HG02588 (cell line): ENCODE results near the gene ZNRF3.
"Not testable (repeated sequence)": the region's sequence is repeated elsewhere in the genome, so short reads cannot be mapped to it uniquely, and the experiment has no call there.

ENCODE experiments used
- ATAC-seq: cut with Tn5 transposase; IDR thresholded peaks from one replicate; pipeline ENCODE4 v1.9.1; 2021; ENCODE audit warnings: mild to moderate bottlenecking, moderate library complexity; ENCODE audit not compliant: unreplicated experiment

ZNRF3 gene

DNA sequence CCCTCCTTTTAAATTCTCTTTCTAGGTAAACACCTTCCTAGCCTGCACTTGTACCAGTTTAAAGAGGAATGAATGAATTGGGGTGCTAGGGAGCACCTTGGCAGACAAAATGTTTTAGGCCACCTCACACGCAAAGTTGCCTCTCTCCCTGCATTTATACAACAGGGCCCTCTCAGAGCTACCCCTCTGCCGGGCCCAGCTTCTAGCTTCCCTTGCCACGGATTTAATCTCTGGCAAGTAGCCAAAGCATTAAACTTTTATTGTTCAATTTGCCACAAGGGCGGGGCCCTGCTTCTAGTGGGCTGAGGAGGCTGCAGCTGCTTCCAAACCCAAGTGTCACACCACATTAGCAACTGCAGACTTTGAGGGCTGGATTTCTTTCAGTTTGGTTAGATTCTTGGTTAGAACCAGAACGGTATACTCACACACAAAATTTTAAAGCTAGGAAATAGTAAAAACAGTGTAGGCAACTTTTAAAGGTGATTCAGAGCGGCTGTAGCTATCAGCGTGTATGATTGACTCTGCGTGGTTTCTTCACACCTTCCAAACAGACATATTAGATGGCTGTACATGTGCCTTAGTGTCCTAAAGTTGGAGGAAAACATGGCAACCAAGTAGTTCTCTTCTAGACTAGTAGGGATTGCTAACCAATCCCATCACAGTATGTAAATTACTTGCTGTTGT, 196.0 kb downstream of the ZNRF3 start:
- no peak for ATAC-seq

GRCh38 chr22:29080106-29080975, 197.0 kb downstream of the ZNRF3 start:
- no peak for ATAC-seq

GRCh38 chr22:29081517-29082236, 198.3 kb downstream of the ZNRF3 start:
- ATAC-seq: no peak

- ATAC-seq: no peak
Observed at GRCh38 chr22:29082826-29083545, 199.6 kb downstream of the ZNRF3 start.

DNA sequence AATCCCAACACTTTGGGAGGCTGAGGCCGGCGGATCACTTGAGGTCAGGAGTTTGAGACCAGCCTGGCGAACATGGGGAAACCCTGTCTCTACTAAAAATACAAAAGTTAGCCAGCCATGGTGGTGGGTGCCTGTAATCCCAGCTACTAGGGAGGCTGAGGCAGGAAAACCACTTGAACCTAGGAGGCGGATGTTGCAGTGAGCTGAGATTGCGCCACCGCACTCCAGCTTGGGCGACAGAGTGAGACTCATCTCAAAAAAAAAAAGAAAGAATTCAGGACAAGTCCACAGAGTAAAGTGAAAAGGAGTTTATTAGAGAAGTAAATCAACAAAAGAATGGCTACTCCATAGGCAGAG, 200.2 kb downstream of the ZNRF3 start:
- not testable (repeated sequence) for ATAC-seq

DNA sequence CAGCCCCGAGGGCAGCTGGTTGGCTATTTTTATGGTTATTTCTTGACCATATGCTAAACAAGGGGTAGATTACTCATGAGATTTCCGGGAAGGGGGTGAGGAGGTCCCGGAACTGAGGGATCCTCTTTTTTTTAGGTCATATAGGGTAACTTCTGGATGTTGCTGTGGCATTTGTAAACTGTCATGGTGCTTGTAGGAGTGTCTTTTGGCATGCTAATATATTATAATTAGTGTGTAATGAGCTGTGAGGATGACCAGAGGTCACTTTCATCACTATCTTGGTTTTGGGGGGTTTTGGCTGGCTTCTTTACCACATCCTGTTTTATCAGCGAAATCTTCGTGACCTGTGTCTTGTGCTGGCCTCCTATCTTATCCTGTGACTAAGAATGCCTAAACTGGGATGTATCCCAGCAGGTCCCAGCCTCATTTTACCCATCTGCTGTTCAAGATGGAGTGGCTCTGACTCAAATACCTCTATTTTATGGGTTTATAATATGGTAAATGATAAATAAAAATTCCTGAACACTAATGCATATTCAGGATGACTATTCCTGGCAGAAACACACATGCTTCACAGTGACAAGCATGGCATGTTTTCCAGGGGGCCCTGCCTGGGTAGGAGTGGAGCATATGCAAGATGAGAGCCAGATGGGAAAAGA, 200.7 kb downstream of the ZNRF3 start:
- ATAC-seq: no peak

DNA sequence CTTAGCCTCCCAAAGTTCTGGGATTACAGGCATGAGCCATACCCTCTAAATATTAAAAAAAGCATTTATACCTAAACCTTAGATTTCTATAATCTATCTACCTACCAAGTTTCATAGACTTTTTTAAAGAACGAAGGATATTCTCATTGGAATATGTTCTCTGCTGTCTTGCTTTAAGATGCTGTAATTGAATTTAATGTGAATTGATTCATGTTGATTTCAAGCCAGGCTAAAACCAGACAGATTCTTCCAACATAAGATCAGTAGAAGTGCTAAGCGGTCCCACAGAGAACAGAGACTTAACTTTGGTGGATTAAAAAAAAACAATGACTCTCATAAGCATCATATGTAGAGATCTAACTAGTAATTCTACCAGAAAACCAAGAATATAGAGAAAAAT, 203.6 kb downstream of the ZNRF3 start:
- ATAC-seq: no peak

DNA sequence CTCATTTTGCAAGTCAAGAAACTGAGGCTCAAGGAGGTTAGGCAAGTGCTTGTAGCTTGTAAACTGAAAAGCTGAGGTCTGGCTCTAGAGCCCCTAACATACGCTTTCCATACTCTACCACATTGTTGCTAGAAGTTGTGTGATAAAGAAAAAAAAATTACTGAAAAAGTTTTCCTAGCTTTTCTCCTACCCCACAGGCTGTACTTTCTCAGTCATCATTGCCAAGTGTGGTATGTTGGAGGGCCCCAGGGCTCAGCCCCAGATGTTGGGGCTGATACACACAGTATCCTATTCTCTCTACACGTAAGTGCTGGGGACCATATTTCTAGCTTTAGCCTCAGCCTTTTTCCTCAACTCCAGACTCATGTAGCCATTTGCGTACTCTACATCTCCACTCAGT, 205.4 kb downstream of the ZNRF3 start:
- no peak for ATAC-seq

DNA sequence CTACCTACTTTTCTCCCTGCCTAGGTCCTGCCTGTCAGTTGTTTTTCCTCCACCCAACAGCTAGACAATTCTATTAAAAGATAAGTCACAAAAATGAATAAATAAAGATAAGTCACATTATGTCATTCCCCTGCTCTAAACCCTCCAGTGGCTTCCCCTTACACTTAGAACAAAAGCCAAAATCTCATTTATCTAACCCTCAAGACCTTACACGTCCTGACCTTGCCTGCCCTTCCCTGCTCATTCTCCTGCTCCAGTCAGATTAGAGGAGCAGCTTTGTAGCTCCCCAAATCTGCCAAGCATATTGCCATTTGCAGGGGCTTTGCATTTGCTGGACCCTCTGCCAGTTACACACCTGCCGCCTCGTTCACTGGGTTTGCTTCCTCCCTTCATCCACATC, 206.1 kb downstream of the ZNRF3 start:
- no peak for ATAC-seq

GRCh38 chr22:29090039-29090438, 206.7 kb downstream of the ZNRF3 start:
- ATAC-seq: no peak

GRCh38 chr22:29092243-29092642, 208.9 kb downstream of the ZNRF3 start:
- ATAC-seq: no peak

DNA sequence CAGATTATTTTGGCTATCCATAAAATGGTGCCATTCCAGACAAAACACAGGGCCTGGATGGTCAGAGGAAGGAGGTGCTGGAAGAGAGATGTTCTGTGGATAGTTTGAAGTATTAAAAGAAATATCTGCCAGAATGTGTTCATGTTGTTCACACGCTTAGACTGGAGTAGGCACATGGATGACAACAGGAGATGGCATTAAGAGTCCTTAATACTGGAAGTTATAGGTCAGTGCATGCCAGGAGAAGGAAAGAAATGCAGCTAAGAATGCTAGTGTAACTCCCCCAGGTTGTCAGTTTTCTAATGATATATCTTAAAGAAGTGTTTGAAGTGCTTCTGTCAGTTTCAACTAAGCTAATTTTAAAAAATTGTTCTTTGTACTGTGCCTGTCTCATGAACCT, 209.7 kb downstream of the ZNRF3 start:
- ATAC-seq: no peak

GRCh38 chr22:29093501-29094300, 210.3 kb downstream of the ZNRF3 start:
- no peak for ATAC-seq

GRCh38 chr22:29095459-29095858, 212.1 kb downstream of the ZNRF3 start:
- ATAC-seq: no peak

DNA sequence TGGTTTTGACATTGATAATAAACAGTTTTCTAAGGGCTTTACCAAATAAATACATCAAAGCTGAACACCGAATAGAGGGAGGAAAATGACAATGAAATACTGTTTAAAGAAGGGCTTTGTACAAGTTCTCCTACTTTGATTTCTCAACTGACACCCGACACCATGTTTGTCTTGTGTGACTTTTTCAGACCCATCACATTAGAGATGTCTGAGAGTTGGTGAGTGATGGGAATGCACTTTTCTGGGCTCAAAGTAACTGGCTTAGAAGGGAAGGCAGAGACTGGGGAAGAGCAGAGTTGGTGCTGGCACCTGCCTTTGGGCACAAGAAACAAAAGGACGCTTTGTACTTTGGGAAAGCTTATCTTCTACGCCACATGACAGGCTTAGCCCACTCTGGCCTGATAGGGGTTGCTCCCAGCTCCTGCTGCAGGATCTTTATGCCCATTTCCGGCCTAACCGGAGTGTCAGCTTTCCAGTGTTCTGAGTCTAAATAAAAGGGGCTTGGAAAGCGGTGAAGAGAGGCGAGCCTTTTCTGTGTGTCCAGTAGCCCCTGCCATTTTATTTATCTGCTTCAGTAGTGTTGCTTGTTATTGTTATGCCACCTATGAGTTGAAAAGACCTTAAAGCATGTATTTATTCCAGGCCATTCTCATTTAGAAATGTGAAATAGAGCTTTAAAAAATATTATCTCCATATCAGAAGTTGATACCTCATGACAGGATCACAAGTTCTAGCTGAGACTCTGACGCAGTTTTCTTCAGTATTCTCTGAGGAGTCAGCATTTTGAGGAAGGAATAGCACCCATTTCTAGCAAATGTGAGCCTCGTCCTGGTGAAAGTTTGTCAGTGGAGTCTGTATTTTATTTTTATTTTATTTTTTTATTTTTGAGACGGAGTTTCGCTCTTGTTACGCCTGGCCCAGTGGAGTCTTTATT, 213.6 kb downstream of the ZNRF3 start:
- ATAC-seq: no peak

DNA sequence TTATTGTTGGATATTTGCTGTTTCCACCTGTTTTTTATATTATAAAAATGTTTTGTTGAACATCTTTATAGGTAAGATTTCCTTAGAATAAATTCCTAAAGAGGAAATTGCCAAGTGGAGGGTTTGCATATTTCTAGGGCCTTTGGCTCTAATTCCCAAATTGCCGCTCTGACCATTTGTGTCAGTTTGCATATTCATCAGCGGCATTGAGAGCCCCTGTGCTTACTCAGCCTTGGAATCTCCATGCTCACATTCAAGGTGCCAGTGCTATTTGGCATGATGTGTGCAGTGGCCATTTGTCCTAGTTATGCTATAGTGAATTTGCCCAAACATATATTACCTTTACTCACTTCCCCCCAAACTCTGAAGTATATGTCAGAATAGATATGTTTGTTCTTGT, 214.9 kb downstream of the ZNRF3 start:
- no peak for ATAC-seq

GRCh38 chr22:29102300-29102699, 218.9 kb downstream of the ZNRF3 start:
- no peak for ATAC-seq

GRCh38 chr22:29103121-29103520, 219.7 kb downstream of the ZNRF3 start:
- ATAC-seq: no peak

DNA sequence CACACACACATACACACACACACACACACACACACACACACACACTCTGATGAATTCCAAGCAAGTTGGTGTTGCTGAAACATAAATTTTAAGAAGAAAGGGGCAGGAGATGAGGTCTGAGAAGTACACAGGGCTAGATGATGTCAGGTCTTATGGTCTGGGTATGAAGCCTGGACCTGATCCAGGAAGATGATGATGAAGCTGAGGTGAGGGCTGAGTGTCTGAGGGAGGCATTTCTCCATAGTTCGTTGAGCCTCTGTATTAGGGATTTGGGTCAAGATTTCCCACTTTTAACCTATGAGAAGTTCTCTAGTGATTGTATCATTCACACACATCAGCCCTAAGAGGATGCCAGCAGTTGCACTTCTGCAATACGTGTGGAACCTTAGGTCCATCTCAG, 222.1 kb downstream of the ZNRF3 start:
- ATAC-seq: no peak
